ENCODE data around the gene CARM1. TPM values are rescaled to one million over a fixed set of nuclear protein-coding genes. Genes with fewer than 3 reads are reported as not detected.
A peak's percentile ranks its signal among the peaks of the same experiment; 100 is the strongest.

Gene CARM1
- total RNA-seq, 1 donor: 33.7 TPM

GRCh38 chr19:10828981-10829821 lies 42.2 kb upstream of the CARM1 start:
- peak; percentile 87 for DNase-seq (ENCODE audit: insufficient read length, low spot score, missing footprints)
- Histone ChIP-seq H3K36me3 (ENCODE audit: insufficient read depth, low read length) (peaks cover 55% of the 10 kb centered on the region), H3K4me3 (ENCODE audit: insufficient read depth, low read length) (no peak overlapping the region), H3K27me3 (ENCODE audit: insufficient read depth, low read length) (no peaks in the 10 kb centered on the region), H3K4me1 (ENCODE audit: insufficient read depth, low read length) (no peaks in the 10 kb centered on the region), H4K20me1 (ENCODE audit: insufficient read depth, low read length) (peaks cover 2% of the 10 kb centered on the region), H2AFZ (ENCODE audit: low read length) (no peak overlapping the region), H3K27ac (ENCODE audit: low read depth, low read length) (no peak overlapping the region), H3K79me2 (ENCODE audit: insufficient read depth, low read length) (no peaks in the 10 kb centered on the region), H3K4me2 (ENCODE audit: insufficient read depth, low read length) (no peak overlapping the region), H3K9me3 (ENCODE audit: low read depth, low read length) (no peaks in the 10 kb centered on the region)
- TF ChIP-seq, protein P1, sequence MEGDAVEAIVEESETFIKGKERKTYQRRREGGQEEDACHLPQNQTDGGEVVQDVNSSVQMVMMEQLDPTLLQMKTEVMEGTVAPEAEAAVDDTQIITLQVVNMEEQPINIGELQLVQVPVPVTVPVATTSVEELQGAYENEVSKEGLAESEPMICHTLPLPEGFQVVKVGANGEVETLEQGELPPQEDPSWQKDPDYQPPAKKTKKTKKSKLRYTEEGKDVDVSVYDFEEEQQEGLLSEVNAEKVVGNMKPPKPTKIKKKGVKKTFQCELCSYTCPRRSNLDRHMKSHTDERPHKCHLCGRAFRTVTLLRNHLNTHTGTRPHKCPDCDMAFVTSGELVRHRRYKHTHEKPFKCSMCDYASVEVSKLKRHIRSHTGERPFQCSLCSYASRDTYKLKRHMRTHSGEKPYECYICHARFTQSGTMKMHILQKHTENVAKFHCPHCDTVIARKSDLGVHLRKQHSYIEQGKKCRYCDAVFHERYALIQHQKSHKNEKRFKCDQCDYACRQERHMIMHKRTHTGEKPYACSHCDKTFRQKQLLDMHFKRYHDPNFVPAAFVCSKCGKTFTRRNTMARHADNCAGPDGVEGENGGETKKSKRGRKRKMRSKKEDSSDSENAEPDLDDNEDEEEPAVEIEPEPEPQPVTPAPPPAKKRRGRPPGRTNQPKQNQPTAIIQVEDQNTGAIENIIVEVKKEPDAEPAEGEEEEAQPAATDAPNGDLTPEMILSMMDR (IDR thresholded peaks at IDR 0.05; ENCODE audit: extremely low read depth, low read depth, low read length): no peak

DNA sequence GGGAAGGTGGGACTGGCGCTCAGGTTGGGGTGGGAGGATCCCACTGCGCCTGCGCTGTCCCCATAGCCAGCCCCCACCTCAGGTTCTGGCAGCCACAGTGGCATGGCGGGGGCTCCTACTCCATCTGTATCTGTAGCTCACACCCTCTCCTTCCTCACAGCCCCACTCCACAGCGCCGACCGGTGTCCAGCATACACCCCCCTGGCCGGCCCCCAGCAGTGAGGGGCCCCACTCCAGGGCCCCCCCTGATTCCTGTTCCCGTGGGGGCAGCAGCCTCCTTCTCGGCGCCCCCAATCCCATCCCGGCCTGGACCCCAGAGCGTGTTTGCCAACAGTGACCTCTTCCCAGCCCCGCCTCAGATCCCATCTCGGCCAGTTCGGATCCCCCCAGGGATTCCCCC lies 41.4 kb upstream of the CARM1 start:
- H4K20me1 ChIP-seq (ENCODE audit: insufficient read depth, low read length): peaks cover 2% of the 10 kb centered on the region
- H3K4me3 ChIP-seq (ENCODE audit: insufficient read depth, low read length): no peak overlapping the region
- H3K27ac ChIP-seq (ENCODE audit: low read depth, low read length): no peak overlapping the region
- H2AFZ ChIP-seq (ENCODE audit: low read length): no peak overlapping the region
- TF ChIP-seq, protein P1 (IDR thresholded peaks at IDR 0.05; ENCODE audit: extremely low read depth, low read depth, low read length): no peak
- no peak overlapping the region for H3K4me2 ChIP-seq (ENCODE audit: insufficient read depth, low read length)
- no peaks in the 10 kb centered on the region for H3K79me2 ChIP-seq (ENCODE audit: insufficient read depth, low read length)
- peaks cover under 1% of the 10 kb centered on the region for H3K4me1 ChIP-seq (ENCODE audit: insufficient read depth, low read length)
- peaks cover 48% of the 10 kb centered on the region for H3K36me3 ChIP-seq (ENCODE audit: insufficient read depth, low read length)
- H3K9me3 ChIP-seq (ENCODE audit: low read depth, low read length): no peaks in the 10 kb centered on the region
- DNase-seq (ENCODE audit: insufficient read length, low spot score, missing footprints): peak; percentile 32
- H3K27me3 ChIP-seq (ENCODE audit: insufficient read depth, low read length): no peaks in the 10 kb centered on the region

GRCh38 chr19:10830370-10830769 lies 41.0 kb upstream of the CARM1 start:
- peaks cover 46% of the 10 kb centered on the region for H3K36me3 ChIP-seq (ENCODE audit: insufficient read depth, low read length)
- TF ChIP-seq, protein P1 (IDR thresholded peaks at IDR 0.05; ENCODE audit: extremely low read depth, low read depth, low read length): no peak

GRCh38 chr19:10830931-10831779 lies 40.2 kb upstream of the CARM1 start:
- H3K9me3 ChIP-seq (ENCODE audit: low read depth, low read length): no peaks in the 10 kb centered on the region
- DNase-seq (ENCODE audit: insufficient read length, low spot score, missing footprints): peak; percentile 68
- TF ChIP-seq, protein P1 (IDR thresholded peaks at IDR 0.05; ENCODE audit: extremely low read depth, low read depth, low read length): no peak
- no peak overlapping the region for H3K4me3 ChIP-seq (ENCODE audit: insufficient read depth, low read length)
- H3K4me1 ChIP-seq (ENCODE audit: insufficient read depth, low read length): peaks cover 5% of the 10 kb centered on the region
- no peak overlapping the region for H3K27ac ChIP-seq (ENCODE audit: low read depth, low read length)
- no peak overlapping the region for H3K4me2 ChIP-seq (ENCODE audit: insufficient read depth, low read length)
- peaks cover 42% of the 10 kb centered on the region for H3K36me3 ChIP-seq (ENCODE audit: insufficient read depth, low read length)
- H3K27me3 ChIP-seq (ENCODE audit: insufficient read depth, low read length): no peaks in the 10 kb centered on the region
- H4K20me1 ChIP-seq (ENCODE audit: insufficient read depth, low read length): peaks cover 2% of the 10 kb centered on the region
- no peak overlapping the region for H2AFZ ChIP-seq (ENCODE audit: low read length)
- H3K79me2 ChIP-seq (ENCODE audit: insufficient read depth, low read length): no peaks in the 10 kb centered on the region

More at GRCh38 chr19:10830370-10830769, 41.0 kb upstream of the CARM1 start:
- H3K9me3 ChIP-seq (ENCODE audit: low read depth, low read length): no peaks in the 10 kb centered on the region
- H3K27ac ChIP-seq (ENCODE audit: low read depth, low read length): no peak overlapping the region
- no peaks in the 10 kb centered on the region for H3K79me2 ChIP-seq (ENCODE audit: insufficient read depth, low read length)
- H3K27me3 ChIP-seq (ENCODE audit: insufficient read depth, low read length): no peaks in the 10 kb centered on the region
- H3K4me2 ChIP-seq (ENCODE audit: insufficient read depth, low read length): no peak overlapping the region
- H3K4me3 ChIP-seq (ENCODE audit: insufficient read depth, low read length): no peak overlapping the region
- H4K20me1 ChIP-seq (ENCODE audit: insufficient read depth, low read length): peaks cover 2% of the 10 kb centered on the region
- H2AFZ ChIP-seq (ENCODE audit: low read length): no peak overlapping the region
- peak; percentile 47 for DNase-seq (ENCODE audit: insufficient read length, low spot score, missing footprints)
- H3K4me1 ChIP-seq (ENCODE audit: insufficient read depth, low read length): peaks cover 5% of the 10 kb centered on the region

Data from osteoblast (primary cell).